Right atrium auricular region (tissue), 2 donors: ENCODE data around the gene ID4. TPM values are rescaled to one million over a fixed set of nuclear protein-coding genes. Genes with fewer than 3 reads are reported as not detected.
"Not testable (repeated sequence)": the region's sequence is repeated elsewhere in the genome, so short reads cannot be mapped to it uniquely, and the experiment has no call there.

Experiments used
- DNase-seq: peaks from one replicate; pipeline ENCODE4 v3.0.0-alpha.2; 2019; ENCODE audit warnings: low spot score
- H3K27ac ChIP-seq, 2 donors: fragments of 200-600 bp; sonication (generic); 1 replicate in 1 of 2; 2 replicates in 1 of 2; pipeline ENCODE4 v1.5.1; 2016 to 2019
- H3K27me3 ChIP-seq, 2 donors: fragments of 200-600 bp; sonication (generic); one replicate each; pipeline versions ENCODE4 v1.5.1 to v1.6.0; 2017 to 2019
- H3K36me3 ChIP-seq: fragments of 200-600 bp; sonication (generic); one replicate; pipeline ENCODE4 v1.5.1; 2016
- H3K4me1 ChIP-seq, 2 donors: fragments of 200-600 bp; sonication (generic); one replicate each; pipeline versions ENCODE4 v1.5.1 to v1.6.0; 2017 to 2019
- H3K4me3 ChIP-seq, 2 donors: fragments of 200-600 bp; sonication (generic); 1 replicate in 1 of 2; 2 replicates in 1 of 2; pipeline ENCODE4 v1.5.1; 2017 to 2019; ENCODE audit warnings: mild to moderate bottlenecking in 1 of 2, moderate library complexity in 1 of 2
- H3K9me3 ChIP-seq, 2 donors: fragments of 200-600 bp; sonication (generic); one replicate each; pipeline ENCODE4 v1.5.1; 2019
- CTCF ChIP-seq, 2 donors: fragments of 200-600 bp; sonication (generic); IDR thresholded peaks; one replicate each; pipeline ENCODE4 v1.5.1; 2019; ENCODE audit warnings: antibody characterized with exemption in 2 of 2
- total RNA-seq, 2 donors: library from RNA; depleted of rRNA; stranded (reverse); fragments of >200 nt; gene quantifications; one replicate each; pipeline ENCODE4 v1.1.0, GENCODE V29; 2016

The ID4 gene
- total RNA-seq, 2 donors from 2014 or later, result 19.0 to 83.2 TPM

- Histone ChIP-seq H3K4me3 (no peak overlapping the region), H3K27me3 (no peaks in the 10 kb centered on the region), H3K9me3 (no peaks in the 10 kb centered on the region), H3K4me1 (peaks cover 0 to 6% of the 10 kb centered on the region in 2 donors), H3K36me3 (no peaks in the 10 kb centered on the region), H3K27ac (no peak overlapping the region)
- no peak for TF ChIP-seq CTCF (IDR thresholded peaks at IDR 0.05)
- DNase-seq, result no peak
These were observed 15.8 kb downstream of the ID4 start for GRCh38 chr6:19852927-19853326.

GRCh38 chr6:19854421-19855015 lies 17.3 kb downstream of the ID4 start:
- H3K27ac ChIP-seq, H3K4me3 ChIP-seq, H3K36me3 ChIP-seq, H3K4me1 ChIP-seq, DNase-seq, H3K27me3 ChIP-seq, H3K9me3 ChIP-seq: not testable (repeated sequence)

- Histone ChIP-seq H3K9me3 (no peaks in the 10 kb centered on the region), H3K27ac (no peak overlapping the region), H3K4me3 (no peak overlapping the region), H3K36me3 (no peaks in the 10 kb centered on the region), H3K4me1 (peaks cover 0 to 6% of the 10 kb centered on the region in 2 donors), H3K27me3 (no peaks in the 10 kb centered on the region)
- no peak for DNase-seq
- no peak for TF ChIP-seq CTCF (IDR thresholded peaks at IDR 0.05)
These were observed 18.4 kb downstream of the ID4 start for GRCh38 chr6:19855536-19855935.

GRCh38 chr6:19857139-19857538 lies 20.0 kb downstream of the ID4 start:
- H3K27ac ChIP-seq, result no peak overlapping the region
- no peaks in the 10 kb centered on the region for H3K9me3 ChIP-seq
- no peaks in the 10 kb centered on the region for H3K27me3 ChIP-seq
- H3K4me3 ChIP-seq, result no peak overlapping the region
- TF ChIP-seq CTCF (IDR thresholded peaks at IDR 0.05), result no peak
- DNase-seq, result no peak
- no peaks in the 10 kb centered on the region for H3K4me1 ChIP-seq
- H3K36me3 ChIP-seq, result no peaks in the 10 kb centered on the region

GRCh38 chr6:19857703-19858102 lies 20.5 kb downstream of the ID4 start:
- H3K27me3 ChIP-seq, result no peaks in the 10 kb centered on the region
- no peaks in the 10 kb centered on the region for H3K9me3 ChIP-seq
- H3K36me3 ChIP-seq, result no peaks in the 10 kb centered on the region
- H3K4me3 ChIP-seq, result no peak overlapping the region
- no peak for TF ChIP-seq CTCF (IDR thresholded peaks at IDR 0.05)
- H3K4me1 ChIP-seq, result no peaks in the 10 kb centered on the region
- DNase-seq, result no peak
- H3K27ac ChIP-seq, result no peak overlapping the region

GRCh38 chr6:19860235-19860877 lies 23.2 kb downstream of the ID4 start:
- Histone ChIP-seq H3K4me3 (no peak overlapping the region), H3K27me3 (no peaks in the 10 kb centered on the region), H3K4me1 (no peaks in the 10 kb centered on the region), H3K36me3 (no peaks in the 10 kb centered on the region), H3K9me3 (no peaks in the 10 kb centered on the region), H3K27ac (no peak overlapping the region)
- DNase-seq, result no peak
- TF ChIP-seq CTCF (IDR thresholded peaks at IDR 0.05), result no peak
